BJ (cell line): Measurements from ENCODE around the gene WASF3. TPM values are rescaled to one million over a fixed set of nuclear protein-coding genes. Genes with fewer than 3 reads are reported as not detected.

ENCODE experiments used
- CTCF ChIA-PET: fragments of 350-600 bp; formaldehyde crosslinking; extraction: SDS; loops from one replicate; lab custom pipeline; 2021; ENCODE audit warnings: antibody characterized with exemption, inconsistent platforms; lab: Yijun Ruan, JAX
- POLR2A ChIA-PET: fragments of 300-600 bp; sonication (Branson Sonifier 250); formaldehyde crosslinking; extraction: SDS; loops from one replicate; lab custom pipeline; 2021; ENCODE audit warnings: antibody characterized with exemption; lab: Charles Lee
- DNase-seq: peaks from one replicate; pipeline ENCODE4 v3.0.0-alpha.2; 2011; ENCODE audit warnings: low read depth
- H3K27me3 ChIP-seq: 2 replicates; pipeline ENCODE4 v1.6.0; 2011; ENCODE audit warnings: low read length; ENCODE audit not compliant: control insufficient read depth, insufficient read depth
- H3K36me3 ChIP-seq: 2 replicates; pipeline ENCODE4 v1.5.1; 2011; ENCODE audit warnings: low read length; ENCODE audit not compliant: control insufficient read depth, insufficient read depth
- H3K4me3 ChIP-seq: 2 replicates; pipeline ENCODE4 v1.5.1; 2011; ENCODE audit warnings: low read depth, mild to moderate bottlenecking, control low read depth, low read length
- polyA plus RNA-seq: library from polyadenylated mRNA; depleted of rRNA; stranded (reverse); fragments of >200 nt; gene quantifications from 2 replicates; pipeline ENCODE4 v1.2.3, GENCODE V29; 2011
- TF ChIP-seq, protein P1 (sequence below): IDR thresholded peaks from 2 replicates; pipeline ENCODE4 v1.5.1; 2011; ENCODE audit warnings: low read depth, mild to moderate bottlenecking, control low read depth, inconsistent platforms, low read length, moderate library complexity; ENCODE audit not compliant: insufficient read depth

Gene WASF3
- polyA plus RNA-seq, 1 experiment: 9.5 TPM

DNA sequence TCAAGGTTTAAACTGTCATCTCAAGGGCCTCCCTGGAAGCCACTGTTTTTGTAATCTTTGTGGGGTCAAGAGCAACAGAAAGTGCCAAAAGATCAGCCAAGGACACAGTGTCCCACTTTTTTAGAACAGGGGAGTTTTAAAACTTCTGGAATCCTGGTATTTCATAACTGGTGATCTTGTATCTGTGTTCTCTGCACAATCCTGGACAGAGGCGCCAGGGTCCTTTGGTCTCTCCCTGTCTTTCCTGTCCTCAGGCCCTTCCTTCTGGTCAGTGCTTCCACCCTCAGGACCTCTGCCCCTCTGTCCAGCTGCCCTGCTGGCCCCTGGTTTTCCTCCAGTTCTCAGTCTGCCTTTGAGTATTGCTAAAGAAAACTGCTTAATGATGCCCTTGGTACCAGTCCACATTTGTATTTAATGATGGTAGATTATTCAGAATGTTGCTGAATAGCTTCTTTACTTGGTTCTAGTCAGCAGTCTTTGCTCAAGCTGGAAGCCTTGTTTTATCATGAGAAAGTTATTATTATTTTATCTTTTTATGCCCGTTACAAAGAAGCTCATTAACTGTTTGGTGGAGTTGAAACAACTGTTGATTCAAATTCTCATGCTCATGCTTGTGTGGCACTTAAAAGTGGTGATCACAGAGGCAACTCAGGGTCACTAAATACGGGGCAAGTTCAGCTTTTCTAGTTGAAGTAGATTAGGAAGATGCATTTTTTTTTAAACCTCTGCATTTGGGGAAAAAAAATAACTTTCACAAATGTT lies 47.5 kb downstream of the WASF3 start:
- Histone ChIP-seq H3K27me3 (no peaks in the 10 kb centered on the region), H3K36me3 (no peaks in the 10 kb centered on the region), H3K4me3 (no peak overlapping the region)
- DNase-seq: no peak
- TF ChIP-seq, protein P1, sequence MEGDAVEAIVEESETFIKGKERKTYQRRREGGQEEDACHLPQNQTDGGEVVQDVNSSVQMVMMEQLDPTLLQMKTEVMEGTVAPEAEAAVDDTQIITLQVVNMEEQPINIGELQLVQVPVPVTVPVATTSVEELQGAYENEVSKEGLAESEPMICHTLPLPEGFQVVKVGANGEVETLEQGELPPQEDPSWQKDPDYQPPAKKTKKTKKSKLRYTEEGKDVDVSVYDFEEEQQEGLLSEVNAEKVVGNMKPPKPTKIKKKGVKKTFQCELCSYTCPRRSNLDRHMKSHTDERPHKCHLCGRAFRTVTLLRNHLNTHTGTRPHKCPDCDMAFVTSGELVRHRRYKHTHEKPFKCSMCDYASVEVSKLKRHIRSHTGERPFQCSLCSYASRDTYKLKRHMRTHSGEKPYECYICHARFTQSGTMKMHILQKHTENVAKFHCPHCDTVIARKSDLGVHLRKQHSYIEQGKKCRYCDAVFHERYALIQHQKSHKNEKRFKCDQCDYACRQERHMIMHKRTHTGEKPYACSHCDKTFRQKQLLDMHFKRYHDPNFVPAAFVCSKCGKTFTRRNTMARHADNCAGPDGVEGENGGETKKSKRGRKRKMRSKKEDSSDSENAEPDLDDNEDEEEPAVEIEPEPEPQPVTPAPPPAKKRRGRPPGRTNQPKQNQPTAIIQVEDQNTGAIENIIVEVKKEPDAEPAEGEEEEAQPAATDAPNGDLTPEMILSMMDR: no peak
- ChIA-PET CTCF (interaction anchor here (0.8 to 1.2 kb wide), 4 partner anchors 10 to 420 kb away, joined by 3 read pairs; no protein-coding TSS in a partner anchor), POLR2A (no interaction called here)

DNA sequence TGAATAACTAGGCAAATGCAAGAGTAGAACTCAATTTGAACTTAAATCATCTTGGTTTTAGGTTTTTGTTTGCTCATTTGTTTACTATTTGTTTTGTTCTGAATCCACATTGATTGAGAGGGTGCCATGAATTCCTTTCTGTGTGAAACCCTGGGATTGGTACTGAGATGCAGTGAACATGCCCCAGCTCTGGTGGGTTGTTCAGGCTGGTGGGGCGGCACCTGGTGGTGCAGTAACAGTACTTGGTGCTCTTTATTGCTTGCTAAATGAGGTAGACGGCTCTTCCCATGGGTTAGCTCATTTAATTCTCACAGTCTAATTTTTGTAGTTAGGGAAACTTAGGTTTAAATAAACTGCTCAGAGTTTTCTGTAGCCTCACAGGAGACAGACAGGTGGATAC lies 48.4 kb downstream of the WASF3 start:
- TF ChIP-seq, protein P1: no peak
- CTCF ChIA-PET: interaction anchor here (0.8 to 1.2 kb wide), 3 partner anchors 15 to 421 kb away, joined by 3 to 5 read pairs (median 3); no protein-coding TSS in a partner anchor
- no peaks in the 10 kb centered on the region for H3K27me3 ChIP-seq
- POLR2A ChIA-PET: no interaction called here
- no peaks in the 10 kb centered on the region for H3K36me3 ChIP-seq
- no peak overlapping the region for H3K4me3 ChIP-seq
- no peak for DNase-seq

DNA sequence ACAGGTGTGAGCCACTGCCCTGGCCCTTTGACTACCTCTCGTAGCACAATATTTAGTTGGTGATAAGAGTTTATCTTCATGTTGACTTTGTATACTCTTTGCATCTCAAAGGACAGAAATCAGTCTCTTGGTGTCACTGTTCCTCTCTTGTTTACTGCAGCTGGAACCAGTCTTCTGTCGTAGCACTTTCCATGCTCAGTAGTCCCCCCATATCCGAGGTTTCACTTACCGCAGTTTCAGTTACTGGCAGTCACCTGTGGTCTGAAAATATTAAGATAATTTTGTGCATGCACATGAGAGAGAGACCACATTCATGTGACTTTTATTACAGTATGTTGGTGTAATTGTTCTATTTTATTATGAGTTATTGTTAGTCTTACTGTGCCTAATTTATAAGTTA lies 49.1 kb downstream of the WASF3 start:
- no peaks in the 10 kb centered on the region for H3K36me3 ChIP-seq
- ChIA-PET CTCF (interaction anchor here (1.0 kb wide), 1 partner anchor 15 kb away, joined by 5 read pairs; no protein-coding TSS in a partner anchor), POLR2A (no interaction called here)
- no peaks in the 10 kb centered on the region for H3K27me3 ChIP-seq
- no peak for DNase-seq
- H3K4me3 ChIP-seq: no peak overlapping the region
- TF ChIP-seq, protein P1: no peak

- ChIA-PET POLR2A (no interaction called here), CTCF (interaction anchor here (0.6 to 1.1 kb wide), 2 partner anchors 10 to 119 kb away, joined by 3 read pairs; no protein-coding TSS in a partner anchor)
- Histone ChIP-seq H3K4me3 (no peak overlapping the region), H3K36me3 (no peaks in the 10 kb centered on the region), H3K27me3 (no peaks in the 10 kb centered on the region)
- TF ChIP-seq, protein P1: no peak
- no peak for DNase-seq
Measured at GRCh38 chr13:26614721-26615120, 57.2 kb downstream of the WASF3 start.

- no peak overlapping the region for H3K4me3 ChIP-seq
- no peaks in the 10 kb centered on the region for H3K36me3 ChIP-seq
- TF ChIP-seq, protein P1: no peak
- CTCF ChIA-PET: no interaction called here
- peak; percentile 23 for DNase-seq
- H3K27me3 ChIP-seq: no peaks in the 10 kb centered on the region
- POLR2A ChIA-PET: no interaction called here
Measured at GRCh38 chr13:26616126-26616525, 58.6 kb downstream of the WASF3 start.
